HEK293 (cell line): ENCODE data around the gene ZNF438.

Source experiments
- CTCF ChIA-PET: fragments of 350-600 bp; formaldehyde crosslinking; extraction: SDS; loops from one replicate; lab custom pipeline; 2021; ENCODE audit warnings: antibody characterized with exemption; lab: Yijun Ruan, JAX
- POLR2A ChIA-PET: fragments of 300-600 bp; formaldehyde crosslinking; extraction: SDS; loops from one replicate; lab custom pipeline; 2020; ENCODE audit warnings: antibody characterized with exemption, inconsistent platforms; lab: Yijun Ruan, JAX
- H3K27ac ChIP-seq: fragments of 200-500 bp; sonication (Bioruptor generic); 2 replicates; pipeline ENCODE4 v1.5.1; 2014; ENCODE audit warnings: low read depth, low read length, control low read depth, inconsistent platforms; ENCODE audit errors: extremely low read depth
- H3K36me3 ChIP-seq, 2 experiments: fragments of 200-500 bp in 1 of 2; sonication (Bioruptor generic) in 1 of 2; 1 replicate in 1 of 2; 2 replicates in 1 of 2; pipeline ENCODE4 v1.5.1; 2014 to 2017; ENCODE audit warnings: inconsistent platforms in 2 of 2, low read length in 2 of 2; ENCODE audit not compliant: control insufficient read depth in 2 of 2, insufficient read depth in 1 of 2
- H3K4me1 ChIP-seq: fragments of 200-500 bp; sonication (Bioruptor generic); 2 replicates; pipeline ENCODE4 v1.5.1; 2014; ENCODE audit warnings: mild to moderate bottlenecking, low read length, inconsistent platforms; ENCODE audit not compliant: control insufficient read depth, insufficient read depth
- H3K4me3 ChIP-seq: 2 replicates; pipeline ENCODE4 v1.5.1; 2011; ENCODE audit warnings: low read depth, mild to moderate bottlenecking, control low read depth, low read length, moderate library complexity
- H3K9me3 ChIP-seq: fragments of 200-500 bp; sonication (Bioruptor generic); 2 replicates; pipeline ENCODE4 v1.5.1; 2014; ENCODE audit warnings: low read depth, low read length, inconsistent platforms; ENCODE audit not compliant: control insufficient read depth, insufficient read depth
- ATF2 ChIP-seq: fragments of 450-650 bp; formaldehyde crosslinking; IDR thresholded peaks from 2 replicates; pipeline ENCODE4 v1.5.1; 2016; ENCODE audit warnings: missing biosample characterization, missing genetic modification characterization, low read depth
- HOXA7 ChIP-seq: sonication (generic); formaldehyde crosslinking; IDR thresholded peaks from 2 replicates; pipeline ENCODE4 v1.8.1; 2022; ENCODE audit warnings: missing genetic modification reagents, borderline replicate concordance
- KLF1 ChIP-seq: fragments of 450-650 bp; formaldehyde crosslinking; IDR thresholded peaks from 2 replicates; pipeline ENCODE4 v1.5.1; 2016; ENCODE audit warnings: missing biosample characterization, missing genetic modification characterization
- KLF16 ChIP-seq: fragments of 450-650 bp; formaldehyde crosslinking; IDR thresholded peaks from 2 replicates; pipeline ENCODE4 v1.5.1; 2017; ENCODE audit warnings: missing biosample characterization, missing genetic modification characterization
- PRDM6 ChIP-seq: fragments of 450-650 bp; formaldehyde crosslinking; IDR thresholded peaks from 2 replicates; pipeline ENCODE4 v1.5.1; 2017; ENCODE audit warnings: missing biosample characterization, missing genetic modification characterization
- REPIN1 ChIP-seq: fragments of 450-650 bp; formaldehyde crosslinking; IDR thresholded peaks from 2 replicates; pipeline ENCODE4 v1.5.1; 2017; ENCODE audit warnings: missing biosample characterization, missing genetic modification characterization, low read depth
- TRIM28 ChIP-seq: IDR thresholded peaks from 2 replicates; pipeline ENCODE4 v1.6.1; 2011; ENCODE audit warnings: low read length, control low read depth, borderline replicate concordance
- ZNF10 ChIP-seq: fragments of 450-650 bp; formaldehyde crosslinking; IDR thresholded peaks from 2 replicates; pipeline ENCODE4 v1.5.1; 2017; ENCODE audit warnings: missing biosample characterization, missing genetic modification characterization
- ZNF23 ChIP-seq: fragments of 450-650 bp; formaldehyde crosslinking; IDR thresholded peaks from 2 replicates; pipeline ENCODE4 v1.5.1; 2016; ENCODE audit warnings: missing biosample characterization, missing genetic modification characterization, borderline replicate concordance
- ZNF311 ChIP-seq: fragments of 450-650 bp; formaldehyde crosslinking; IDR thresholded peaks from 2 replicates; pipeline ENCODE4 v1.5.1; 2017; ENCODE audit warnings: missing biosample characterization, missing genetic modification characterization, borderline replicate concordance
- ZNF324 ChIP-seq: fragments of 450-650 bp; formaldehyde crosslinking; IDR thresholded peaks from 2 replicates; pipeline ENCODE4 v1.5.1; 2016; ENCODE audit warnings: missing biosample characterization, missing genetic modification characterization
- ZNF394 ChIP-seq: fragments of 450-650 bp; formaldehyde crosslinking; IDR thresholded peaks from 2 replicates; pipeline ENCODE4 v1.5.1; 2016; ENCODE audit warnings: missing biosample characterization, missing genetic modification characterization, mild to moderate bottlenecking, moderate library complexity, borderline replicate concordance
- ZNF473 ChIP-seq: fragments of 450-650 bp; formaldehyde crosslinking; IDR thresholded peaks from 2 replicates; pipeline ENCODE4 v1.5.1; 2017; ENCODE audit warnings: missing biosample characterization, missing genetic modification characterization
- ZNF549 ChIP-seq: fragments of 450-650 bp; IDR thresholded peaks from 2 replicates; pipeline ENCODE4 v1.5.1; 2018; ENCODE audit warnings: missing biosample characterization, missing genetic modification characterization, mild to moderate bottlenecking, inconsistent platforms, moderate library complexity
- ZNF555 ChIP-seq: fragments of 450-650 bp; formaldehyde crosslinking; conservative IDR thresholded peaks from 2 replicates; pipeline ENCODE4 v1.5.1; 2017; ENCODE audit warnings: missing biosample characterization, mild to moderate bottlenecking, missing genetic modification characterization, inconsistent platforms
- ZNF610 ChIP-seq: fragments of 450-650 bp; formaldehyde crosslinking; IDR thresholded peaks from 2 replicates; pipeline ENCODE4 v1.5.1; 2016; ENCODE audit warnings: missing biosample characterization, missing genetic modification characterization, borderline replicate concordance
- ZNF645 ChIP-seq: fragments of 450-650 bp; formaldehyde crosslinking; IDR thresholded peaks from 2 replicates; pipeline ENCODE4; 2016; ENCODE audit warnings: missing biosample characterization, missing genetic modification characterization
- ZSCAN23 ChIP-seq: fragments of 450-650 bp; formaldehyde crosslinking; IDR thresholded peaks from 2 replicates; pipeline ENCODE4 v1.5.1; 2016; ENCODE audit warnings: missing biosample characterization, missing genetic modification characterization

Gene ZNF438

DNA sequence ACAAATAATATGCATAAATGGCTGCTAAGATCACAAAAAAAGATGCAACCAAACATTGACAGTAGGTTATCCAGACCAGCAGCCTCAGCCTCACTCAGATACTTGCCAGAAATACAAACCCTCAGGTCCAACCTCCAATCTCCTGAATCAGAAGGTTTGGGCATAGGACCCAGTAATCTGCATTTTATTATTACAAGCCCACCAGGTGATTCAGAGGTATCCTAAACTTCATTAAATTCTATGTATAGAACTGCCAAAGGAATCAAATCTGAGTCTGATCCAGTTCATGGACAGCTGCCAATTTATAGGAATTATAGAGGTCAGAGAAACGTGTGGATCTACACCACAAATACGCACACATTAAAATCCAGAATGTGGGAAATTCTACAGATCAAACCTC lies 41.3 kb downstream of the ZNF438 start:
- no peaks in the 10 kb centered on the region for H3K36me3 ChIP-seq
- H3K4me3 ChIP-seq = no peak overlapping the region
- no peaks in the 10 kb centered on the region for H3K9me3 ChIP-seq
- ChIA-PET POLR2A (no interaction called here), CTCF (no interaction called here)
- no peak for TF ChIP-seq ZSCAN23 (tag by site-specific recombination)
- no peak for TF ChIP-seq ATF2 (tag by site-specific recombination)
- TF ChIP-seq ZNF394 (tag by site-specific recombination) = no peak
- no peak for TF ChIP-seq ZNF645 (tag by site-specific recombination)
- no peak for TF ChIP-seq ZNF473 (tag by site-specific recombination)
- H3K27ac ChIP-seq = no peak overlapping the region
- no peaks in the 10 kb centered on the region for H3K4me1 ChIP-seq

DNA sequence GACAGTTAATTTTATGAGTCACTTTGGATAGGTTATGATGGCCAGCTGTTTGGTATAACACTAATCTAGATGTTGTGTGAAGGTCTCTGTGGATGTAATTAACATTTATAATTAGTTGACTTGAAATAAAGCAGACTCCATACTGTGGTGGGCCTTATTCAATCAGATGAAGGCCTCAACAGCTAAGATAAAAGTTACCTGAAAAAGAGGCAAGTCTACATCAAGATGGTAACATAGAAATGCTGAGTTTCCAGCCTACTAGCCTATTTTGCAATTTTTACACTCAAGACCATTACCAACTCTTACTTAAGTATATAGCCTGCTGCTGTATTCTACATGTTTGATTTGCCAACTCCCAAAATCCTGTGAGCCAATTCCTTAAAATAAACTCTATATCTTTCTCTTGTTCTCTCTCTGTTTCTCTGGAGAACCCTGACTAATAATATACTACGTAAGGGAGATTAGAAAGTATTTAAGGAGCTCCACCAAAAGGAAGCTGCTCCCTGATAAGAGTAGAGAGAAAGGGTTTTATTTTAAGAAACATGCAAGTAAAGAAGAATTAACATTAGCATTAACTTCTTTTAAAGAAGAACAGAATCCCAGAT lies 42.7 kb downstream of the ZNF438 start:
- no peak for TF ChIP-seq ZNF610
- TF ChIP-seq ZNF10 = peak; percentile 57; the same call in 1 of the 2 replicates
- TF ChIP-seq, all 188 proteins: peak for 1
- H3K27ac ChIP-seq = no peak overlapping the region
- no peak overlapping the region for H3K4me3 ChIP-seq
- no peaks in the 10 kb centered on the region for H3K9me3 ChIP-seq
- ChIA-PET CTCF (no interaction called here), POLR2A (interaction anchor here (0.5 kb wide), 1 partner anchor 528 kb away, joined by 6 read pairs; no protein-coding TSS in a partner anchor)
- H3K4me1 ChIP-seq = no peaks in the 10 kb centered on the region
- no peaks in the 10 kb centered on the region for H3K36me3 ChIP-seq

- ChIA-PET CTCF (interaction anchor here (0.6 kb wide), 2 partner anchors 23 to 159 kb away, joined by 3 to 4 read pairs; no protein-coding TSS in a partner anchor), POLR2A (no interaction called here)
- Histone ChIP-seq H3K4me1 (no peaks in the 10 kb centered on the region), H3K4me3 (no peak overlapping the region), H3K27ac (no peak overlapping the region), H3K36me3 (no peaks in the 10 kb centered on the region), H3K9me3 (no peaks in the 10 kb centered on the region)
- TF ChIP-seq ZNF23 (tag by site-specific recombination) = no peak
- TF ChIP-seq REPIN1 (tag by site-specific recombination) = no peak
- no peak for TF ChIP-seq ZNF324 (tag by site-specific recombination)
- TF ChIP-seq ZNF555 = no peak
- TF ChIP-seq TRIM28 = no peak
- no peak for TF ChIP-seq HOXA7 (CRISPR knock-in tag)
- TF ChIP-seq PRDM6 (tag by site-specific recombination) = no peak
- TF ChIP-seq ZNF311 (tag by site-specific recombination) = no peak
- no peak for TF ChIP-seq ZNF549
- TF ChIP-seq KLF1 (tag by site-specific recombination) = no peak; the same call in 1 of the 2 replicates
- TF ChIP-seq KLF16 (tag by site-specific recombination) = no peak
- no peak for TF ChIP-seq ZNF10
Measured at GRCh38 chr10:30987463-30987862, 44.2 kb downstream of the ZNF438 start.
